Activated CD4-positive, alpha-beta T cell treated with anti-CD3 and anti-CD28 coated beads, Interleukin-2, amount 10 ng/mL, durations not matched to agents 24 days and 14 days (primary cell): ENCODE data around the gene CAMK2D. TPM values are rescaled to one million over a fixed set of nuclear protein-coding genes. Genes with fewer than 3 reads are reported as not detected.

Experiments used
- DNase-seq: peaks from one replicate; pipeline ENCODE4 v3.0.0; 2022
- H3K27ac Mint-ChIP-seq: one replicate; pipeline ENCODE4 v1.8.0; 2022; ENCODE audit warnings: mild to moderate bottlenecking, mixed read lengths
- H3K27me3 Mint-ChIP-seq: one replicate; pipeline ENCODE4 v1.8.0; 2022; ENCODE audit warnings: mixed read lengths
- H3K36me3 Mint-ChIP-seq: one replicate; pipeline ENCODE4 v1.8.0; 2022; ENCODE audit warnings: low read depth, mild to moderate bottlenecking, mixed read lengths
- H3K4me1 Mint-ChIP-seq: one replicate; pipeline ENCODE4 v1.8.0; 2021; ENCODE audit warnings: mixed read lengths
- H3K4me3 Mint-ChIP-seq: one replicate; pipeline ENCODE4 v1.8.0; 2022; ENCODE audit warnings: mild to moderate bottlenecking, moderate library complexity, mixed read lengths
- H3K9me3 Mint-ChIP-seq: one replicate; pipeline ENCODE4 v1.8.0; 2021; ENCODE audit warnings: mixed read lengths
- intact Hi-C: fragments of 100-400 bp; cut with micrococcal nuclease; formaldehyde crosslinking; loops from one replicate; pipeline ENCODE4 v1.15.1; 2023
- total RNA-seq: library from RNA; stranded (reverse); gene quantifications from 2 replicates; pipeline ENCODE4 v1.2.3, GENCODE V29; 2022

Gene CAMK2D
- total RNA-seq, 1 donor from 2014 or later = 69.3 TPM

DNA sequence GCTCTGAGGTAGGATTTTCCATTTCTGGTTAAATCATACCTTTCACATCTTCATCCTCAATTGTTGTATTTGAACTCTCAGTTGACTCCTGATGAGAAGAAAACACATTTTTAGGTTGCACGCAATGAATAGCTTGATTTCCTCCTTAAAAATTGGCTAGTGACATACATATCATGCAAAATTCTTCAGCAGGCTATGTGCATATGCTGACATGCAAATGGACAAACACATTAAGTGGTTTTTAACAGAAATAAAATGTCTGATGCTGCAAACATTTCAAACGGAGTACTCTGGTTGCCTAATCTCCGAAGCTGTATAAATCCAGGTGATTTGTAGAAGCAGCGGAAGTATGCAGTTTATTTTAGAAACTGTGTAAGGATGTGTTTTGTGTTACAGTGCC, 261.1 kb downstream of the CAMK2D start:
- no peak overlapping the region for H3K4me3 Mint-ChIP-seq
- H3K4me1 Mint-ChIP-seq = no peaks in the 10 kb centered on the region
- H3K9me3 Mint-ChIP-seq = peaks cover 12% of the 10 kb centered on the region
- H3K36me3 Mint-ChIP-seq = peaks cover 57% of the 10 kb centered on the region
- no peak overlapping the region for H3K27ac Mint-ChIP-seq
- no peak for DNase-seq
- intact Hi-C loops = no loop called here
- no peaks in the 10 kb centered on the region for H3K27me3 Mint-ChIP-seq

DNA sequence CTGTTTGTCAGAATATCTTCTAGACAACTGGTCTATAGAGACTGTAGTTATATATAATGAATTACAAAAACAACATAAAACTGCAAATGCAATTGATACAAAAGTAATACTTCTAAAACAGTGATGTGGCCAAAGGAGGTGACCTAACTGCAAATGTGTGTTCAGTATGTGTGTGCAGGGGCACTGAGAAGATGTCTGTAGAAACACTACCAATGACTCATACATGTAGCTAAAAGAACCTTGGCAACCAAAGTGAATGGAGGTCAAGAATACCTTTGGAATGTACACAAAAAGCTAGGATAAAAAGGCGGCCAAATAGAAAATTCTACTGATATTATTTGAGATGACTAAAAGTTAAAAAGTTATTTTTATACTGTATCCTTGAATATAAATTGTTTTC, 261.8 kb downstream of the CAMK2D start:
- Mint-ChIP-seq H3K4me3 (no peak overlapping the region), H3K4me1 (no peaks in the 10 kb centered on the region), H3K27ac (no peak overlapping the region), H3K36me3 (peaks cover 59% of the 10 kb centered on the region), H3K27me3 (no peaks in the 10 kb centered on the region), H3K9me3 (peaks cover 16% of the 10 kb centered on the region)
- DNase-seq = no peak
- intact Hi-C loops = no loop called here

DNA sequence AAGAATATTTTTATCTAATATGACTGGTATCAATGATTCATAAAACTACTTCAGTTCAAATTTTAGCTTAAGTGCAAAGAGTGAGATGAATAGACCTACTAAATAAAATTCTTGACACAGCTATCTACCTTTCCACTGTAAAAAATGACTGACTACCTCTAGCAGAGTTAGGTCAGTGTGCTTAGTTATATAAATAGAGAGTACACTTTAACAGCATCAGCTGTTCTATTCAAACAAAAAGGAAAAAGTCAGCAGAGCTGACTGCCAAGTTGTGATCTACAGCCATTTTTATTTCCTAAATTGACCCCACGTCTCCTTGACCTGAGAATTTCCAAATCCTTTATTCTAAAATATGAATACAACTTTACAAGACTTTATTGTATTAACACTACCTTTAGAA, 262.4 kb downstream of the CAMK2D start:
- Mint-ChIP-seq H3K9me3 (peaks cover 14% of the 10 kb centered on the region), H3K27ac (no peak overlapping the region), H3K27me3 (no peaks in the 10 kb centered on the region), H3K4me3 (no peak overlapping the region), H3K4me1 (no peaks in the 10 kb centered on the region), H3K36me3 (peaks cover 56% of the 10 kb centered on the region)
- intact Hi-C loops = no loop called here
- no peak for DNase-seq

DNA sequence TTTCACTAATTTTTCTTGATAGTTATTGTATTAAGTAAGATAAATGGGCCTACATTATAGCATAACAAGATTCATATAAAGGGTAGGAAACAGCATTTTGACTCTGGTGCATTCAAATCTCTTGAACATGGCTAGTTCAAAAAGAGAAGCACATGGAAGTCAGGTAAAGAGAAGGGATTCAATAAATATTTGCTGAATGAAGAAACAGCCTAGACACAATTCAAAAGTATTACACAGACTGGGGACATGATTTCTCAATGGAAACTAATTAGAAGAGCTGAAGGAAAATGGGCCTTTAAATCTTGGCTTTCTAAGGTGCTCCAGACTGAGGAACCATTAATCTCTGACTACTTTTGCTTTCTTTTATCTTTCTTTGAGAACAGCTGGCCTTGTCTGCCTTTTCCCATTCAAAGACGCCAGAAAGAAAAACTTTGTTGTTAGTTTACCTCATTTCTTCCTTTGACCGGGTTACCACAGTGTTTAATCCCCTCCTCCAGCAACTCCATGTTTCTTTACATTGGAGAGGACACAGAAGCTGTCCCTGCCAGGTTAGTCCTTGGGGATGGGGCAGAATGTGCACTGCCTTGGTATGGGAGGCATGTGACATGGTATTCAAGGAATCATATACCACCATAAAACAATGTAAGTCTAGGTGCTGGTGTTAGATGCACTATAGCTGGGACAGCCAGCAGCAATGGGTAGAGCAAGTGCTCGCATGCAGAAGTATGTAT, 264.2 kb downstream of the CAMK2D start:
- H3K9me3 Mint-ChIP-seq = peaks cover 14% of the 10 kb centered on the region
- no peak overlapping the region for H3K4me3 Mint-ChIP-seq
- H3K27ac Mint-ChIP-seq = no peak overlapping the region
- peaks cover 47% of the 10 kb centered on the region for H3K36me3 Mint-ChIP-seq
- H3K4me1 Mint-ChIP-seq = no peaks in the 10 kb centered on the region
- no peak for DNase-seq
- intact Hi-C loops = no loop called here
- H3K27me3 Mint-ChIP-seq = no peaks in the 10 kb centered on the region

DNA sequence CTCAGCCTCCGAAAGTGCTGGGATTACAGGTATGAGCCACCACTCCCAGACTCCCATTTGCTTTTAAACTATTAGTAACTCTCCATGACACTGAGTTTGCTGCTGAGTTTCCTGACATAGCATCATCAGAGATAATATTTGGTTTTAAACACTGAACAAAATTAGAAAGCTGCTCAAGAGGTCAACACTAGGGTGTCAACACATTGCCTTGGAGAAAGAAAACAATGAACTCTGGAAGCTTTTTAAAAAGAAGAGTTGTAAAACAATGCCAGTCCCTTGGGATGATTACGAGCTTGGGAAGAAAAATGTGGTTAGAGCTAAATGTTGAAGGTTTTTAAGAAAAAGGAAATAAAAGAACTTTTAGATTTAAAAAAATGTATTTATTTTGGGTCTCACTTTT, 264.8 kb downstream of the CAMK2D start:
- intact Hi-C loops = no loop called here
- peaks cover 14% of the 10 kb centered on the region for H3K9me3 Mint-ChIP-seq
- no peaks in the 10 kb centered on the region for H3K27me3 Mint-ChIP-seq
- H3K4me1 Mint-ChIP-seq = no peaks in the 10 kb centered on the region
- no peak overlapping the region for H3K4me3 Mint-ChIP-seq
- H3K36me3 Mint-ChIP-seq = peaks cover 44% of the 10 kb centered on the region
- no peak for DNase-seq
- H3K27ac Mint-ChIP-seq = no peak overlapping the region

DNA sequence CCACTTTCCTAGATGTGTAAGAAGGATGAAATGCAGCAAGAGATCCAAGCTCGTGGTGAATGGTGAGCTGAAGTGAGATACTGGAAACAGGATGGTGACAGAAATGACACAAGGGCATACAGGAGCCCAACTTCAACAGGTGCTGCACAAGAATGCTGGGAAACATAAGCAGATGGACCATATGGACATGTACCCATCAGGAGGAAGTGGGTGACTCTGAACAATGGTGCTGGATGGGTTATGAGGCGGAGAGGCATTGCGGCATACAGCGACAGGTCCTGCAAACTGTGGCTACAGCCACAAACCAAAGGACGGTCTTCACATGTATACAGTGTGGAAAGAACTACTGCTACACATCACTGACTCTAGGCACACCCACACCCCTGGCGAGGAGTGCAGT, 265.7 kb downstream of the CAMK2D start:
- peaks cover 44% of the 10 kb centered on the region for H3K36me3 Mint-ChIP-seq
- H3K4me3 Mint-ChIP-seq = no peak overlapping the region

DNA sequence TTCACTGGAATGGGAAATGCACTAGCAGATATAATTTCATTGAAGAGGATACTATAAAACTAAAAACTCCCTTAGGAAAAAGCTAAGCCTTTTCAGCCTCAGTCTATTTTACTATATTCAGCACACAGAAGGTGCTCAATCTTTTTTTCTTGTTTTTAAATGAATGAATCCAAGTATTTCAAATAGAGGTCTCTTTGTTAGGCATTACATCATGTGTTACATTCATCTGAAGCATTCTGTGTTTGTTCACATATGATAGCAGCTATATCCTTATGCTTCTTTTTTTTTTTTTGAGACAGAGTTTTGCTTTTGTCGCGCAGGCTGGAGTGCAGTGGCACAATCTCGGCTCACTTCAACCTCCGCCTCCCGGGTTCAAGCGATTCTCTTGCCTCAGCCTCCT, 278.4 kb downstream of the CAMK2D start:
- no peak overlapping the region for H3K4me3 Mint-ChIP-seq
- H3K4me1 Mint-ChIP-seq = no peaks in the 10 kb centered on the region
- no peaks in the 10 kb centered on the region for H3K27me3 Mint-ChIP-seq
- DNase-seq = no peak
- no peaks in the 10 kb centered on the region for H3K9me3 Mint-ChIP-seq
- intact Hi-C loops = no loop called here
- H3K27ac Mint-ChIP-seq = no peak overlapping the region
- H3K36me3 Mint-ChIP-seq = peaks cover 44% of the 10 kb centered on the region

More for the DNA sequence above, 265.7 kb downstream of the CAMK2D start:
- H3K4me1 Mint-ChIP-seq = no peaks in the 10 kb centered on the region
- no peak for DNase-seq
- H3K27ac Mint-ChIP-seq = no peak overlapping the region
- intact Hi-C loops = no loop called here
- H3K9me3 Mint-ChIP-seq = peaks cover 14% of the 10 kb centered on the region
- H3K27me3 Mint-ChIP-seq = no peaks in the 10 kb centered on the region

DNA sequence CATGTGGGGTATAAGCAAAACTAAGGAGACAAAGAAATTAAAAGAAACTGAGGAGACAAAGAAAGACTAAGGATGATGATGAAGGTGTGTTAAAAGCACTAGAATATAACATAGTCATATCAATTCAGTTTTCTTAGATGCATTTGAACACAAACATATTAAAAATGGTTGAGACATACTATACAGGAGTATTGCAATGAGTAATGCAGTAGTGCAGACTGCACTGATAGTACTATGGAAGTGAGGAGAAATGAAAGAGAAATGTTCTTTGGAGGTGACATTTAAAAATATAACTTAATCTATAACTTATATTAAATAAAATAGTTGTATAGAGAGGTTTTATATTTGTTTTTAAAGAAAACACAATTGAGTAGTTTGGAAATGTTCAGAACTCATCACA, 279.2 kb downstream of the CAMK2D start:
- H3K4me3 Mint-ChIP-seq = no peak overlapping the region
- H3K36me3 Mint-ChIP-seq = peaks cover 49% of the 10 kb centered on the region
- H3K4me1 Mint-ChIP-seq = no peaks in the 10 kb centered on the region
- H3K27me3 Mint-ChIP-seq = no peaks in the 10 kb centered on the region
- intact Hi-C loops = no loop called here
- DNase-seq = no peak
- no peaks in the 10 kb centered on the region for H3K9me3 Mint-ChIP-seq
- H3K27ac Mint-ChIP-seq = no peak overlapping the region

DNA sequence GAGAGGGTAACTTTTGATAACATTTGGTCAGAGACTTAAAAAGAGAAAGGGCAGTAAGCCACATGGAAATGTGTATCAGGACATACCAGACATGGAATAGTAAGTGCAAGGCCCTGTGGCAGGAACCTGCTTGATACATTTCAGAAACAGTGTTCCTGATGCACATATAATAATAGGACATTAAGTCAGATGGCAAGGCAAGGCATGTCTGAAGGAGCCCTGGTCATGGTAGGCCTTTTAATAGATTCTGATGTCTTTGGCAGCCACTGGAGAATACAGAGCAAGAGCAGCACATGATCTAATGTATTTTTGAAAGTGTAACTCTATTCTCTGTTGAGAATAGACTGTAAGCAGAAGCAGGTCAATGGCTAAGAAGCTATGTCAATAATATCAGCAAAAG, 279.7 kb downstream of the CAMK2D start:
- intact Hi-C loops = no loop called here
- Mint-ChIP-seq H3K27ac (peak overlapping the region; percentile 18), H3K4me1 (peaks cover 2% of the 10 kb centered on the region), H3K27me3 (no peaks in the 10 kb centered on the region), H3K9me3 (peaks cover 2% of the 10 kb centered on the region), H3K36me3 (peaks cover 52% of the 10 kb centered on the region), H3K4me3 (no peak overlapping the region)
- DNase-seq = no peak

DNA sequence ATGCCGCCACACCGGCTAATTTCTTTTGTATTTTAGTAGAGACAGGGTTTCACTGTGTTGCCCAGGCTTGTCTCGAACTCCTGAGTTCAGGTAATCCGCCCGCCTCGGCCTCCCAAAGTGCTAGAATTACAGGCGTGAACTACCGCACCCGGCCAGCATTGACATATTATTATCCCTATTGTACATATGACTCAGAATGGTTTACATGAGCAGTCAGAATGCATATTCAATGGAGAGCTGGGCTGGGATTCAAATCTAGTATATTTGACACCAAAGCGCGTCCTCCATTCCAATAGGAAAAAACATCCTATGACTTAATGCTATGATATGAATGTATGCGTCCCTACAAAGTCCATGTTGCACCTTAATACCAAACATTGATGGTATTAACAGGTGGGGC, 281.4 kb downstream of the CAMK2D start:
- Mint-ChIP-seq H3K4me3 (no peak overlapping the region), H3K9me3 (peaks cover 13% of the 10 kb centered on the region), H3K27ac (no peak overlapping the region), H3K4me1 (peaks cover 15% of the 10 kb centered on the region), H3K36me3 (peaks cover 57% of the 10 kb centered on the region), H3K27me3 (no peaks in the 10 kb centered on the region)
- no peak for DNase-seq
- intact Hi-C loops = no loop called here

DNA sequence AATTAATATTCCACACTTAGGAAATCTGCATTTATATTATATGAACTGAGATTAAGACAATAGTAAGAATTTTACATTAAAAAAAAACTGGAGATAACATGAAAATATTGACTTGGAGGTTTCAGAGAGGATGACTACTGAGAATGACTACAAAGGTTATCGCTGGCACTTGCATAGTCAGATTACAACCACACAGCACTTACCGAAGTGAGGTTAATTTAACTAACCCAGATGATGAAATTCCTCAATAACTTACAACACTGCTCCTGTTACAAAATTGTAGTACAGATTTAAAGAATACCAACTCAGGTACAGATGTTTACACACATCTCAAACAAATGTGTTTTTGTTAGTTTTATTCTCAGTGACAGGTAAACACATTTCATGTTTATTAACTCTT, 283.5 kb downstream of the CAMK2D start:
- Mint-ChIP-seq H3K27me3 (no peaks in the 10 kb centered on the region), H3K36me3 (peaks cover 48% of the 10 kb centered on the region), H3K4me3 (no peak overlapping the region), H3K9me3 (peaks cover 13% of the 10 kb centered on the region), H3K27ac (no peak overlapping the region), H3K4me1 (peaks cover 18% of the 10 kb centered on the region)
- intact Hi-C loops = loop anchor here (5.0 kb wide), 1 partner anchor 44 kb away; no protein-coding TSS in a partner anchor
- DNase-seq = no peak

DNA sequence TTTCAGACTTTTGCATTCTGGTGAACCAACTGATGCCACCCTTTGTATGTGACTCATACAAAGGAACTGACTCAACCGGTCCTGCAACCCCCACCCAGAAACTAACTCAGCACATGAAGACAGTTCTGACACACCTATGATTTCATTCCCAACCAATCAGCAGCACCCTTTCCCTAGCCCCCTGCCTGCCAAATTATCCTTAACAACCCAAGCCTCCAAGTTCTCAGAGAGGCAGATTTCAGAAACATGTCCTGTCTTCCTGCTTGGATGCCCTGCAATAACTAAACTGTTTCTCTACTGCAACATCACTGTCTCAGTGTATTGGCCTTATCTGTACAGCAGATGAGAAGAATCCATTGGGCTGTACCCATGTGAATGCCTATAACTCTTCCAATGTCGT, 284.7 kb downstream of the CAMK2D start:
- H3K4me3 Mint-ChIP-seq = no peak overlapping the region
- no peak for DNase-seq
- H3K4me1 Mint-ChIP-seq = peaks cover 18% of the 10 kb centered on the region
- no peaks in the 10 kb centered on the region for H3K27me3 Mint-ChIP-seq
- H3K27ac Mint-ChIP-seq = peak overlapping the region; percentile 87
- peaks cover 42% of the 10 kb centered on the region for H3K36me3 Mint-ChIP-seq
- intact Hi-C loops = loop anchor here (5.0 kb wide), 1 partner anchor 46 kb away; no protein-coding TSS in a partner anchor
- H3K9me3 Mint-ChIP-seq = peaks cover 13% of the 10 kb centered on the region

DNA sequence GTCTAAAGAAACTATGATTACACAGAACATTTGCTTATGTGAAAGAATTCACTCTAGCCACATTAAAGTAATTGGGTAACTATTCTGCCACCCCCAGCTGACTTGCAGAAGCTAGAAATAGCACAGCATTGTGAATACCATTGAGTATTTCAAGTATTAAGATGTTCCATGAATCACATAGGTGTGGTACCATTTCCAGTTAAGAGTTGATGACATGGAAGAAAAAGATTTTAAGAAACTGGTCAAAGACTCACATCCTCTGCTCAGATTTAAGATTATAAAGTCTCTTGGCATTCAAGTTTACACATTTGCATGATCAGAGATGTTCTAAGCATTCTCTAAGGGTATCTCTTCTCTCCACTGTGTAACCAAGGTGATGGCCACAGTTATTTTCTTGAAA, 287.5 kb downstream of the CAMK2D start:
- Mint-ChIP-seq H3K9me3 (peaks cover 20% of the 10 kb centered on the region), H3K27me3 (no peaks in the 10 kb centered on the region), H3K27ac (peak overlapping the region; percentile 79), H3K4me1 (peaks cover 27% of the 10 kb centered on the region), H3K4me3 (no peak overlapping the region), H3K36me3 (peaks cover 52% of the 10 kb centered on the region)
- intact Hi-C loops = loop anchor here (1.0 kb wide), 6 partner anchors 27 to 288 kb away; no protein-coding TSS in a partner anchor
- DNase-seq = no peak

DNA sequence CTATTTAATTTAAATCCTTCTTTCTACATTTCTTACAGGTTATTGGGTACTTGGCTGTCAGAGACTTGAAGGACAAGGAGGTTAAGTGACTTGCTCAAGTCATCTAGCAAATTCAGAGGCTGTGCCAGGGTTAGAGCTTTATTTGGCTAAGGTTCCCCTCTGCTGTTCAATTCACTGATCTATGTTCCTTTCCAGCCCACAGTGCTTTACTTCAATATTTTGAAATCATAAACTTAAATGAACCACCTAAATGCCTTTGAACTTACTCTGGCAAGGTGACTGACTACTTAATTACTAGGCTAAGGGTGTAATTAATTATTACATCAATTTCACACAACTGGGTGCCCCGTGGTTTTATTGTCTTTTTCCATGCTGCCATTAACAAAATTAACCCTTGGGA, 288.7 kb downstream of the CAMK2D start:
- no peak for DNase-seq
- no peak overlapping the region for H3K27ac Mint-ChIP-seq
- H3K9me3 Mint-ChIP-seq = peaks cover 20% of the 10 kb centered on the region
- intact Hi-C loops = no loop called here
- peaks cover 46% of the 10 kb centered on the region for H3K36me3 Mint-ChIP-seq
- no peaks in the 10 kb centered on the region for H3K27me3 Mint-ChIP-seq
- peaks cover 34% of the 10 kb centered on the region for H3K4me1 Mint-ChIP-seq
- no peak overlapping the region for H3K4me3 Mint-ChIP-seq
